Measurements from ENCODE around the gene CHST1.

DNA sequence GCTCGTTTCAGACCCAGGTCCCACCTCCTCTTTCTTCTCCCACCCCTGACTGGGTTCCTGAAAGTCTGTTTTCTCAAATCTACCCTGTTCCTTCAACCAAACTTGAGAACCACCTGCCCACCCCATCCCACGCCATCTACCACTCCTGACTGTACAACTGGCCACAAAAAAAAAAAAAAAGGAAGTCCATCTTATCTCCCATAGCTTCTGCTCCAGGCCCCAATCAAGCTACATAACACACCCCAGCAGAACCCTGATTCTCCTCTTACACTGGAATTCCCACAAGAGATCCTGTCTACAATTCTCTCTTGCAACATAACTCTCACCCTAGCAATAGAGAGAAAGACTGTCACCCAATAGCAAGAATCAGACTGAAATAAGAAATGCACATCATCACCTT lies 39.2 kb upstream of the CHST1 start:
- TF ChIP-seq, protein P1, sequence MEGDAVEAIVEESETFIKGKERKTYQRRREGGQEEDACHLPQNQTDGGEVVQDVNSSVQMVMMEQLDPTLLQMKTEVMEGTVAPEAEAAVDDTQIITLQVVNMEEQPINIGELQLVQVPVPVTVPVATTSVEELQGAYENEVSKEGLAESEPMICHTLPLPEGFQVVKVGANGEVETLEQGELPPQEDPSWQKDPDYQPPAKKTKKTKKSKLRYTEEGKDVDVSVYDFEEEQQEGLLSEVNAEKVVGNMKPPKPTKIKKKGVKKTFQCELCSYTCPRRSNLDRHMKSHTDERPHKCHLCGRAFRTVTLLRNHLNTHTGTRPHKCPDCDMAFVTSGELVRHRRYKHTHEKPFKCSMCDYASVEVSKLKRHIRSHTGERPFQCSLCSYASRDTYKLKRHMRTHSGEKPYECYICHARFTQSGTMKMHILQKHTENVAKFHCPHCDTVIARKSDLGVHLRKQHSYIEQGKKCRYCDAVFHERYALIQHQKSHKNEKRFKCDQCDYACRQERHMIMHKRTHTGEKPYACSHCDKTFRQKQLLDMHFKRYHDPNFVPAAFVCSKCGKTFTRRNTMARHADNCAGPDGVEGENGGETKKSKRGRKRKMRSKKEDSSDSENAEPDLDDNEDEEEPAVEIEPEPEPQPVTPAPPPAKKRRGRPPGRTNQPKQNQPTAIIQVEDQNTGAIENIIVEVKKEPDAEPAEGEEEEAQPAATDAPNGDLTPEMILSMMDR (IDR thresholded peaks at IDR 0.05), result no peak
- TF ChIP-seq POLR2A (IDR thresholded peaks at IDR 0.05), result no peak
